ENCODE results near the gene SEMA4G.

SEMA4G gene

GRCh38 chr10:100982916-100983830 is 13.9 kb downstream of the SEMA4G start:
- Histone ChIP-seq H3K9me3 (replicated peaks; ENCODE audit: insufficient read depth, low read length) (no peaks in the 10 kb centered on the region), H3K9me2 (replicated peaks; ENCODE audit: insufficient read depth, low read length) (no peaks in the 10 kb centered on the region), H2AFZ (ENCODE audit: low read length) (no peak overlapping the region), H3K4me3 (ENCODE audit: low read length) (no peak overlapping the region), H3K4me2 (ENCODE audit: low read depth, low read length) (no peak overlapping the region), H3K27ac (ENCODE audit: low read length) (no peak overlapping the region), H4K20me1 (ENCODE audit: insufficient read depth, low read length) (no peaks in the 10 kb centered on the region), H3K4me1 (ENCODE audit: low read length) (peaks cover 10% of the 10 kb centered on the region), H3F3A (ENCODE audit: insufficient read depth, low read length) (0 out of 2 replicates have a peak, but pooled peaks cover 4% of the 10 kb centered on the region), H3K79me2 (ENCODE audit: low read length) (peaks cover 26% of the 10 kb centered on the region), H3K27me3 (replicated peaks; ENCODE audit: insufficient read depth, low read length) (no peaks in the 10 kb centered on the region), H3K9ac (ENCODE audit: low read length) (no peak overlapping the region), H3K36me3 (replicated peaks; ENCODE audit: insufficient read depth, low read length) (no peaks in the 10 kb centered on the region)
- TF ChIP-seq EZH2phosphoT487 (IDR thresholded peaks at IDR 0.05; ENCODE audit: low read length) (no peak), EZH2 (optimal IDR thresholded peaks at IDR 0.05; ENCODE audit: low read depth, low read length) (no peak)
- TF ChIP-seq, protein P1, sequence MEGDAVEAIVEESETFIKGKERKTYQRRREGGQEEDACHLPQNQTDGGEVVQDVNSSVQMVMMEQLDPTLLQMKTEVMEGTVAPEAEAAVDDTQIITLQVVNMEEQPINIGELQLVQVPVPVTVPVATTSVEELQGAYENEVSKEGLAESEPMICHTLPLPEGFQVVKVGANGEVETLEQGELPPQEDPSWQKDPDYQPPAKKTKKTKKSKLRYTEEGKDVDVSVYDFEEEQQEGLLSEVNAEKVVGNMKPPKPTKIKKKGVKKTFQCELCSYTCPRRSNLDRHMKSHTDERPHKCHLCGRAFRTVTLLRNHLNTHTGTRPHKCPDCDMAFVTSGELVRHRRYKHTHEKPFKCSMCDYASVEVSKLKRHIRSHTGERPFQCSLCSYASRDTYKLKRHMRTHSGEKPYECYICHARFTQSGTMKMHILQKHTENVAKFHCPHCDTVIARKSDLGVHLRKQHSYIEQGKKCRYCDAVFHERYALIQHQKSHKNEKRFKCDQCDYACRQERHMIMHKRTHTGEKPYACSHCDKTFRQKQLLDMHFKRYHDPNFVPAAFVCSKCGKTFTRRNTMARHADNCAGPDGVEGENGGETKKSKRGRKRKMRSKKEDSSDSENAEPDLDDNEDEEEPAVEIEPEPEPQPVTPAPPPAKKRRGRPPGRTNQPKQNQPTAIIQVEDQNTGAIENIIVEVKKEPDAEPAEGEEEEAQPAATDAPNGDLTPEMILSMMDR (IDR thresholded peaks at IDR 0.05; ENCODE audit: low read length), result no peak
- no peak for DNase-seq

- peaks cover 34% of the 10 kb centered on the region for H3K79me2 ChIP-seq (ENCODE audit: low read length)
- no peak overlapping the region for H3K9ac ChIP-seq (ENCODE audit: low read length)
- H4K20me1 ChIP-seq (ENCODE audit: insufficient read depth, low read length), result no peaks in the 10 kb centered on the region
- H3K36me3 ChIP-seq (replicated peaks; ENCODE audit: insufficient read depth, low read length), result no peaks in the 10 kb centered on the region
- H3K4me1 ChIP-seq (ENCODE audit: low read length), result peaks cover 17% of the 10 kb centered on the region
- H3F3A ChIP-seq (ENCODE audit: insufficient read depth, low read length), result 0 out of 2 replicates have a peak, but pooled peaks cover 4% of the 10 kb centered on the region
- no peak overlapping the region for H3K4me3 ChIP-seq (ENCODE audit: low read length)
- H3K27me3 ChIP-seq (replicated peaks; ENCODE audit: insufficient read depth, low read length), result no peaks in the 10 kb centered on the region
- no peak overlapping the region for H3K4me2 ChIP-seq (ENCODE audit: low read depth, low read length)
- no peak overlapping the region for H2AFZ ChIP-seq (ENCODE audit: low read length)
- H3K27ac ChIP-seq (ENCODE audit: low read length), result no peak overlapping the region
- peak; percentile 3 for DNase-seq
- H3K9me2 ChIP-seq (replicated peaks; ENCODE audit: insufficient read depth, low read length), result no peaks in the 10 kb centered on the region
- no peak for TF ChIP-seq EZH2 (optimal IDR thresholded peaks at IDR 0.05; ENCODE audit: low read depth, low read length)
- no peaks in the 10 kb centered on the region for H3K9me3 ChIP-seq (replicated peaks; ENCODE audit: insufficient read depth, low read length)
Measured at GRCh38 chr10:100983868-100984671, 14.8 kb downstream of the SEMA4G start.

- Histone ChIP-seq H2AFZ (ENCODE audit: low read length) (no peak overlapping the region), H3F3A (ENCODE audit: insufficient read depth, low read length) (0 out of 2 replicates have a peak, but pooled peaks cover 4% of the 10 kb centered on the region), H3K9ac (ENCODE audit: low read length) (no peak overlapping the region), H3K36me3 (replicated peaks; ENCODE audit: insufficient read depth, low read length) (no peaks in the 10 kb centered on the region), H3K4me1 (ENCODE audit: low read length) (peaks cover 21% of the 10 kb centered on the region), H3K9me2 (replicated peaks; ENCODE audit: insufficient read depth, low read length) (no peaks in the 10 kb centered on the region), H3K4me2 (ENCODE audit: low read depth, low read length) (no peak overlapping the region), H3K27me3 (replicated peaks; ENCODE audit: insufficient read depth, low read length) (no peaks in the 10 kb centered on the region), H4K20me1 (ENCODE audit: insufficient read depth, low read length) (no peaks in the 10 kb centered on the region), H3K27ac (ENCODE audit: low read length) (no peak overlapping the region), H3K9me3 (replicated peaks; ENCODE audit: insufficient read depth, low read length) (no peaks in the 10 kb centered on the region), H3K79me2 (ENCODE audit: low read length) (peaks cover 41% of the 10 kb centered on the region), H3K4me3 (ENCODE audit: low read length) (no peak overlapping the region)
- TF ChIP-seq, protein P1 (IDR thresholded peaks at IDR 0.05; ENCODE audit: low read length), result no peak
- no peak for TF ChIP-seq EZH2phosphoT487 (IDR thresholded peaks at IDR 0.05; ENCODE audit: low read length)
- DNase-seq, result peak; percentile 4
Measured at GRCh38 chr10:100984672-100985177, 15.4 kb downstream of the SEMA4G start.
